Duodenal mucosa (tissue), 2 donors: ENCODE data around the gene BUB1.
"Not testable (repeated sequence)": the region's sequence is repeated elsewhere in the genome, so short reads cannot be mapped to it uniquely, and the experiment has no call there.

Experiments used
- H3K27ac ChIP-seq: one replicate; pipeline ENCODE4 v1.7.0; 2013; ENCODE audit warnings: low read depth, low read length
- H3K27me3 ChIP-seq, 2 donors: one replicate each; pipeline ENCODE4 v1.7.0; 2013; ENCODE audit warnings: low read length in 2 of 2, control low read depth in 1 of 2; ENCODE audit not compliant: insufficient read depth in 2 of 2, control insufficient read depth in 1 of 2
- H3K36me3 ChIP-seq, 2 donors: one replicate each; pipeline ENCODE4 v1.7.0; 2013; ENCODE audit warnings: low read length in 2 of 2, control low read depth in 1 of 2; ENCODE audit not compliant: insufficient read depth in 2 of 2, control insufficient read depth in 1 of 2
- H3K4me1 ChIP-seq, 2 donors: one replicate each; pipeline ENCODE4 v1.7.0; 2013; ENCODE audit warnings: low read length in 2 of 2, control low read depth in 1 of 2; ENCODE audit not compliant: insufficient read depth in 2 of 2, control insufficient read depth in 1 of 2
- H3K4me3 ChIP-seq, 2 donors: one replicate each; pipeline ENCODE4 v1.7.0; 2013; ENCODE audit warnings: low read length in 2 of 2, low read depth in 1 of 2
- H3K9ac ChIP-seq, 2 donors: one replicate each; pipeline ENCODE4 v1.7.0; 2013; ENCODE audit warnings: low read length in 2 of 2, low read depth in 1 of 2
- H3K9me3 ChIP-seq, 2 donors: one replicate each; pipeline ENCODE4 v1.7.0; 2013; ENCODE audit warnings: low read length in 2 of 2, control low read depth in 1 of 2; ENCODE audit not compliant: control insufficient read depth in 1 of 2

Gene BUB1

GRCh38 chr2:110690083-110690965, 12.5 kb upstream of the BUB1 start:
- Histone ChIP-seq H3K9me3 (peaks cover 0 to 2% of the 10 kb centered on the region in 2 donors), H3K36me3 (no peaks in the 10 kb centered on the region), H3K9ac (no peak overlapping the region), H3K27me3 (peaks cover 0 to 3% of the 10 kb centered on the region in 2 donors), H3K4me1 (no peaks in the 10 kb centered on the region), H3K27ac (no peak overlapping the region), H3K4me3 (no peak overlapping the region)

GRCh38 chr2:110688594-110689091, 10.8 kb upstream of the BUB1 start:
- H3K27ac ChIP-seq, result no peak overlapping the region
- H3K9ac ChIP-seq, result no peak overlapping the region
- no peak overlapping the region for H3K4me3 ChIP-seq
- H3K36me3 ChIP-seq, result no peaks in the 10 kb centered on the region
- no peaks in the 10 kb centered on the region for H3K4me1 ChIP-seq
- peaks cover 0 to 5% of the 10 kb centered on the region in 2 donors for H3K27me3 ChIP-seq
- peaks cover 0 to 2% of the 10 kb centered on the region in 2 donors for H3K9me3 ChIP-seq

GRCh38 chr2:110687775-110688484, 10.1 kb upstream of the BUB1 start:
- H3K27ac ChIP-seq, H3K36me3 ChIP-seq, H3K4me1 ChIP-seq, H3K9me3 ChIP-seq, H3K4me3 ChIP-seq, H3K9ac ChIP-seq, H3K27me3 ChIP-seq: not testable (repeated sequence)

- no peak overlapping the region for H3K9ac ChIP-seq
- peaks cover 0 to 5% of the 10 kb centered on the region in 2 donors for H3K4me1 ChIP-seq
- H3K9me3 ChIP-seq, result peaks cover 0 to 2% of the 10 kb centered on the region in 2 donors
- no peak overlapping the region for H3K4me3 ChIP-seq
- peaks cover 0 to 5% of the 10 kb centered on the region in 2 donors for H3K27me3 ChIP-seq
- H3K36me3 ChIP-seq, result no peaks in the 10 kb centered on the region
- H3K27ac ChIP-seq, result no peak overlapping the region
Observed at GRCh38 chr2:110682872-110683271, 5.0 kb upstream of the BUB1 start.

GRCh38 chr2:110682267-110682666, 4.4 kb upstream of the BUB1 start:
- H3K36me3 ChIP-seq, result no peaks in the 10 kb centered on the region
- H3K4me3 ChIP-seq, result no peak overlapping the region
- H3K9ac ChIP-seq, result no peak overlapping the region
- H3K4me1 ChIP-seq, result peaks cover 0 to 8% of the 10 kb centered on the region in 2 donors
- peaks cover 0 to 5% of the 10 kb centered on the region in 2 donors for H3K27me3 ChIP-seq
- H3K27ac ChIP-seq, result no peak overlapping the region
- H3K9me3 ChIP-seq, result peaks cover 0 to 2% of the 10 kb centered on the region in 2 donors

- H3K4me3 ChIP-seq, result no peak overlapping the region
- peaks cover 0 to 10% of the 10 kb centered on the region in 2 donors for H3K4me1 ChIP-seq
- H3K27me3 ChIP-seq, result peaks cover 0 to 5% of the 10 kb centered on the region in 2 donors
- no peaks in the 10 kb centered on the region for H3K36me3 ChIP-seq
- no peaks in the 10 kb centered on the region for H3K9me3 ChIP-seq
- no peak overlapping the region for H3K9ac ChIP-seq
- no peak overlapping the region for H3K27ac ChIP-seq
Observed at GRCh38 chr2:110680709-110681108, 2.8 kb upstream of the BUB1 start.

- Histone ChIP-seq H3K9me3 (no peaks in the 10 kb centered on the region), H3K4me1 (peaks cover 3 to 11% of the 10 kb centered on the region in 2 donors), H3K27ac (no peak overlapping the region), H3K4me3 (no peak overlapping the region), H3K27me3 (peaks cover 0 to 5% of the 10 kb centered on the region in 2 donors), H3K9ac (no peak overlapping the region), H3K36me3 (no peaks in the 10 kb centered on the region)
Observed at GRCh38 chr2:110679865-110680264, 2.0 kb upstream of the BUB1 start.

- H3K9me3 ChIP-seq, result no peaks in the 10 kb centered on the region
- H3K27ac ChIP-seq, result no peak overlapping the region
- H3K4me3 ChIP-seq, result no peak overlapping the region
- H3K36me3 ChIP-seq, result no peaks in the 10 kb centered on the region
- peaks cover 0 to 3% of the 10 kb centered on the region in 2 donors for H3K27me3 ChIP-seq
- peaks cover 3 to 16% of the 10 kb centered on the region in 2 donors for H3K4me1 ChIP-seq
- peak overlapping the region in 1 of 2 donors; percentile 81 for H3K9ac ChIP-seq
Observed at GRCh38 chr2:110679337-110679707, 1.5 kb upstream of the BUB1 start.

- Histone ChIP-seq H3K27ac (peak overlapping the region; percentile 75), H3K9ac (peak overlapping the region; percentile 81 to 86)
Observed at GRCh38 chr2:110678457-110679336, 834 bp upstream of the BUB1 start.

More at GRCh38 chr2:110678457-110679336, 834 bp upstream of the BUB1 start:
- Histone ChIP-seq H3K4me1 (peaks cover 3 to 16% of the 10 kb centered on the region in 2 donors), H3K9me3 (no peaks in the 10 kb centered on the region), H3K27me3 (no peaks in the 10 kb centered on the region), H3K4me3 (peak overlapping the region; percentile 98 to 99), H3K36me3 (no peaks in the 10 kb centered on the region)
